Right hindlimb (tissue), 1 donor: ENCODE data around the gene CYBRD1.
"Not testable (repeated sequence)": the region's sequence is repeated elsewhere in the genome, so short reads cannot be mapped to it uniquely, and the experiment has no call there.

Experiments
- DNase-seq: peaks from one replicate; pipeline ENCODE4 v3.0.0-alpha.2; 2018

CYBRD1 gene

DNA sequence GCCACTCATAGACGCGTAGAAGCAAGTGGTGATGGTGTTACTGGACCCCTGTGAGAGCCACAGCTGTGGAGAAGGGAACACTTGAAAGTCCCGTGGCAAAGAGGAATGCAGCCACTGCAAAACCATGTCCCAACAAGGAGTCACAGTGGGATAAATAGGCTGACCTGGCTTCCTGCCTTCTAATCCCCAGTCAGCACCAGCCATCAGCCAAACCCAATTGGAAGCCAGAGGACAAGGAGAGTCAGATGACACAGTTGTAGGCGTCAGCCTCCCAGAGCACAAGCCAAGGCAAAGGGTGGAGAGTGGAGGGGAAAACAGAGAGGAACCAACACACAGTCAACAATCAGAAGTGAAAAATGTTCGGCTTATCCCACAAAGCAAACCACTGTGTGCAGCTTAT lies 5.5 kb upstream of the CYBRD1 start:
- no peak for DNase-seq

DNA sequence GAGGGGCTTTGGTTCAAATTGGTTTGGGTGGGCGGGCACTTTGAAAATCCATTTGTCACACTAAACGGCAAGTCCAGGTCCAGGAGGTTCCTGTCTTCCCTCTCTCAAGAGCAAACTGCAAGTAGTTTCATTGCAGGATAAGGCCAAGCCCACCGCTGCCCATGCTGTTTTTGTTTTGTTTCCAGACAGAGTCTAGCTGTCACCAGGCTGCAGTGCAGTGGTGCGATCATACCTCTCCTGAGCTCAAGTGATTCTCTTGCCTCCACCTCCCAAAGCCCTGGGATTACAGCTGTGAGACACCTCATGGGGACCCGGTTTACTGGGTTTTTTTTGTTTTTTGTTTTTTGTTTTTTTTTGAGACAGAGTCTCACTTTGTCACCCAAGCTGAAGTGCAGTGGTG lies 1.8 kb upstream of the CYBRD1 start:
- no peak for DNase-seq

DNA sequence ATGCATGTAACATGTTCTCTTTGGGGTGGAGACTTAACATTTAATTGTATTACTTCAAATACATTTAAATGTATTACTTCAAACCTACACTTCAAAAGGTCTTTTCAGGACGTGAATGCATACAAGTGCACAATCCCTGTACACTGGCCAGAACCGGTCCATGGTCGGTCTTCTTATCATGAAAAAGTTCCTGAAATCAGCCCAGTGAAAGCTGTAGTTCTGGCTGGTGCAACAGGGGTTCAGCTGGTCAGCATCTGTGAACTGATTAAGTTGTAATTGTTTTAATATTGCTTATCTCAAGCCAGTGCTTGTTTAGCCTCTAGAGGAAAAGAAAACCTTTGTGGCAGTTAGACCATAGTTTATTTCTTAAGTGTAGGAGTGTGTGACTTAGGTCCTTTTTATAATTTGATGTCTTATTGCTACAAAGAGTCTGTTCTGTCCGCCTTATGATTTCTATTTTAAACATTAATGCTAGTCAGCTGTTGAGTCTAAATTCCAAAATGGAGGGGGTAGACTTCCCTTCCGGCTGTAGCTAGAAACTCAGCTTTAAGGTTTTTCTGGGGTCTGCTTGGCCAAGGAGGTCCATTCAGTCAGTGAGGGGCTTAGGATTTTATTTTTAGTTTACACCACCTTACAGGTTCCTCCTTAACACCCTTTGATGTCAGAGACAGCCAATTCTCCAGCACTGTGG lies 768 bp upstream of the CYBRD1 start:
- DNase-seq: no peak

DNA sequence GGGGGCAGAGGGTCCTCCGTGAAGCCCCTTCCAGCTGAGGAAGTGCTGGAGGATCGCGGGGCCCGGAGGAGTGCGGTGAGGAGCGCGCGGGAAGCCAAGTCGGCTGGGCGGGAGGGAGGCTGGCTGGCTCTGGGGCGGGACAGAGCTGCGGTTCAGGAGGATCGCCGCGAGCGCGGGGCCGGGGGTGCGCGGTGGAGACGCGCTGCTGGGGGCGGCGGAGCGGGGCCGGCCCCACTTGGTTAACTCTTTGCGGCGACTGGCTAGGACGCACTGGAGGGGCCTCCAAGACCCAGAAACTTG lies 464 bp downstream of the CYBRD1 start:
- peak; percentile 72 for DNase-seq

DNA sequence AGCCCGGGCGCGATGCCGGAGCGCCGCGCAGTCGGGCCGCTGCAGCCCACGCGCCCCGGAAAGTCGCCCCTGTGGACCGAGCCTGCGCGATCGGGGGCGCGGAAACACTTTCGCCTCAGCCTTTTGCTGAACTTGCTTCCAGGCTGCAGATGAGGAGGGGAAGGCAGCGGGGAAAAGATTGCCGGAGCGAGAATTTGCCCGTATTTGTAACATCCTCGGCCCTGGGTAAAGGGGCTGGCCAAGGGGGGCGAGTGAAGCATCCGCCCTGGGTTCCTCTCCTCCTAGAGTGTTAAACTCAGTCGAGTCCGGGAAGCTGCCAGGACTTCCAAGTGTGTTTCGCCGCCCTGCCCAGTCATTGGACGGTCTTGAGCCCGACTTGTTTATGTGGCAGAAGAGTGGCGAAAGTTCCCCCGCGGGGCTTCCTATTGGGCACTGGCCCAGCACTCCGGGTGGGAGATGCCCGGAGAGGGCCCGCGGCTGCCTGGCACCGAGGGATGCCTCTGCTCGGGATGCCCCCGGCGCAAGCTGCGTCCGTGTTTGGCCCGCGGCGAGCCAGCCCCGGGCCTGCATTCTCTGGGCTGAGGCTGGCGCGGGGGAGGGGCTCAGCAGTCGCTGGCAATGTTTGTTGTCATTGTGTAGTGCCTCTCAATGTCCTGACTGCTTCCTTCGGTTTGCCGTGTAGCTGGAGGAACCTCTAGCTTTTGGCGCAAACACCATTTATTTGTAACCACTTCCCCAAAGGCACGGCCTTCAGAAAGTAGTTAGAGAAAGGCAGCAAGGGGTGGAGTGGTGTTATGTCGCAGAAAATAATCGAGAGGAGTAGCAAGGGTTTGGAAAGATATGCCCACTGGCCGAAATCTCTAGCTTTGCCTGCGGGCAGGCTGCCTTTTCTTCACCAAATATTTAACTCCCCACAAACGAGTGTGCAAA lies 1.1 kb downstream of the CYBRD1 start:
- DNase-seq: peak; percentile 88

DNA sequence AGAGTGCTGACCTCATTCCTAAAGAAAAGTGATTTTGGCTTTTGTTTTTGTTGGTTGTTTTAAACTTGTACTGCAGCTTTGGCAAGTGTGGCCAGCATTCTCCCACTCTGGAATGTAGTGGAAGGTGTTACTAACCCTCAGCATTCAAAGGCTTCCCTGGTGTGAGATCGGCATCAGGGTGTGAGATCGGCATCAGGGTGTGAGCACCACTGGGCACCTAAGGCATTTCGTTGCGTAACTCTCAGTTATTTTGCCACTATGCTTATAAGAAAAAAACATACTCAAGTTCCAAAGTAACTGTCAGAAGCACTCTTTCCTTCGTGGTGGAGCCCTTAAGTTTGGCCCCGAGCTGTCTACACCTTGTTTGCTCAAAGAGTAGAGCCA lies 1.7 kb downstream of the CYBRD1 start:
- DNase-seq: no peak

DNA sequence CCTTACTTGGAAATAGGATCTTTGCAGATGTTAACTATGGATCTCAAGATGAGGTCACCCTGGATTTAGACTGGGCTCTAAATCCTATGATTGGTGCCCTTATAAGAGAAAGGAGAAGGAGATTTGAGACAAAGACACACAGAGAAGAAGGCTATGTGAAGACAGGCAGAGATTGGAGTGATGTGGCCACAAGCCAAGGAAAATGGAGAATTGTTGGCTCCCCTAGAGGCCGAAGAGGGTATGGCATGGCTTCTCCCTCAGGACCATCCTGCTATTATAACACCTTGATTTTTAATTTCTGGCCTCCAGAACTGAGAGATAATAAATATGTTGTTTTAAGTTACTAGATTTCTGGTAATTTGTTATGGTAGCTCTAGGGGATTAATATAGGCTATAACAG lies 7.6 kb downstream of the CYBRD1 start:
- DNase-seq: no peak

DNA sequence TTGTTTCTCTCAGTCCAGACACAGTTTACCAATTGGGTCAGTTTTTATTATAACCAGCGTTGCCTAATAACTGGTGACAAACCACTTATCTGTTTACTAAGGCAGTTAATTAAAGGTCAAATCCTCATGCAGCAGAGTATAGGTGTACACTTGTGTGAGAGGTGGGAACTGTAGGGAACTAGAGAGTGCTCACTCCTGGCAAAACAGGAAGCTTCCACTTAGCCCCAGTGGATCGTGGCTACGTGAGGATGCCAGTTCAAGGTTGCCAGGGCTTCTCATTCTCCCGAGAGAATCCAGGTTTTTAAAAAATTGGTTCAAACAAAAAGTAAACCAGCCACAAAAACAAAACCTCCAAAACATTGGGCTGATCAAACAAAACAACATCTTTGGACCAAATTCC lies 8.1 kb downstream of the CYBRD1 start:
- no peak for DNase-seq

DNA sequence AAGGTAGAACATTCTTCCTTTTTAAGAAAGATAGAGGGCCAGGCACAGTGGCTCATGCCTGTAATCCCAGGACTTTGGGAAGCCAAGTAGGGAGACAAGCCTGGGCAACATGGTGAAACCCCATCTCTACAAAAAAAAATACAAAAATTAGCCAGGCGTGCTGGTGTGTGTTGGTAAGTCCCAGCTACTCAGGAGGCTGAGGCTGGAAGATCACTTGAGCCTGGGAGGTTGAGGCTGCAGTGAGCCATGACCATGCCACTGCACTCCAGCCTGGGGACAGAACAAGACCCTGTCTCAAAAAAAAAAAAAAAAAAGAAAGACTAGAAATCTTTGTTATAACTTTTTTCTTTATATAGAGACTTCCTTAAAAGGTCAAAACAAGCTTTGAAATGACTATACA lies 8.6 kb downstream of the CYBRD1 start:
- not testable (repeated sequence) for DNase-seq

DNA sequence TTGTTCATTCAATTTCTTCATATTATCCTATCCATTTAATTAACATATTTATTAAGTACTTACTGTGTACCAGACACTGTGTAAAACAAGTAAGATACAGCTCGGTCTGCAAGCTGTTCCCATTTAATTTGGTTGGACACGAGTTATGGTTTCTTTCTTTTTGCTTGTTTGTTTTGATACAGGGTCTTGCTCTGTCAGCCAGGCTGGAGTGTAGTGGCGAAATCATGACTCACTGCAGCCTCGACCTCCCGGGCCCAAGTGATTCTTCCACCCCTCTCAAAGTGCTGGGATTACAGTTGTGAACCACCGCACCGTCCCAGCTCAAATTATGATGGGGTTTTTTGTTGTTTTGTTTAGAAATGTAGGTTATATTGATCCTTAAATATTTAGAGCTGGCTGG lies 9.0 kb downstream of the CYBRD1 start:
- peak; percentile 26 for DNase-seq

DNA sequence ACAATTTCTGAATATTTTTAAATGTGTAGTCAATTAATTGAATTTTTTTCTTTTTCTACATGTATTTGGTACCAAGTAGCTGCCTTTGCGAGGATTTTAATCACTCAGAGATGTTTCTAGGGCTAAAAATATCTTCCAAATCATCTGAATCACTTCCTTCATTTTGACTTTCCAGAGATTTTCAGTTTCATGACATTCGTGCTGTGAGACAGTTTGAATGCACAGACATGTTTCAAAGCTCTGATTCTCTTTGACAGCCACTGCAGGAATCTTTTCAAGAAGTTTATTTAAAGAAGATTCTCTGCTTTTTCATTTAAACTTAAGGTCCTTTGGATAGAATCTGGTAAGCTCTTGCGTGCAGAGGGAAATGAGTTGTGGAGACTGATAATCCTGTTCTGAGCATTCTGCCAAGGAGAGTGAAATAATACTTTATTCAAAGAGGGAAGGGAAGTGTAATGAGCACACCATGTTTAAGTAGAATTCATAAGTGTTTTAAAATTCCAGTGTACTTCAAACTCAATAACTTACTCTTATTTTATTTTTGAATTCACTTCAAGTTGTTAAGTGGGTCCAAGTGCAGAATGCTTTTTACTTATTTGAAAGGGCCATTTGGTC lies 9.7 kb downstream of the CYBRD1 start:
- no peak for DNase-seq

DNA sequence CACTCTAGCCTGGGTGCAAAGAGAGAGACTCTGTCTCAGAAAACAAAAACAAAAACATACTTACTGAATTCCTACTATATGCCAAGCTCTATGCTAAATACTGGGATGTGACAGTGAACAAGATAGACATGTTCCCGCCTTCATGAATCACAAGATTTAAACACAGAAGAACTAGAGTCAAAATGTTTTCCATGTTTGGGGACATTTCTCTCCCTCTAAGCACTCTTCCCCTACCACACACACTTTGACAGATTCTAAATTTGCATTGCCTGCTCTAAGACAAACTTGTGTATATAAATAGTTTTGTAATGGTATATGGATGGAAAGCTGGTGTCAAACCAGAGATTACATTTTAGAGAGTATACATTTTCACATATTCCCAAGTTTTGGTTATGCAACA lies 11.1 kb downstream of the CYBRD1 start:
- DNase-seq: no peak

DNA sequence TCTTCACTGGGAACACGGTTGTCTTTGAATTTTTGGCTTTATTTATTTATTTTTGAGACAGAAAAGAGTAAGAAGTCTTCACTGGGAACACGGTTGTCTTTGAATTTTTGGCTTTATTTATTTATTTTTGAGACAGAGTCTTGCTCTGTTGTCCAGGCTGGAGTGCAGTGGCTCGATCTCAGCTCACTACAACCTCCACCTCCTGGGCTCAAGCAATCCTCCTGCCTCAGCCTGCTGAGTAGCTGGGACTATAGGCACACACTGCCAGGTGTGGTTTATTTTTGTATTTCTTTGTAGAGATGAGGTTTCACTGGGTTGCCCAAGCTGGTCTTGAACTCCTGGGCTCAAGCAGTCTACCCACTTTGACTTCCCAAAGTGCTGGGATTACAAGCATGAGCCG lies 13.3 kb downstream of the CYBRD1 start:
- DNase-seq: not testable (repeated sequence)

DNA sequence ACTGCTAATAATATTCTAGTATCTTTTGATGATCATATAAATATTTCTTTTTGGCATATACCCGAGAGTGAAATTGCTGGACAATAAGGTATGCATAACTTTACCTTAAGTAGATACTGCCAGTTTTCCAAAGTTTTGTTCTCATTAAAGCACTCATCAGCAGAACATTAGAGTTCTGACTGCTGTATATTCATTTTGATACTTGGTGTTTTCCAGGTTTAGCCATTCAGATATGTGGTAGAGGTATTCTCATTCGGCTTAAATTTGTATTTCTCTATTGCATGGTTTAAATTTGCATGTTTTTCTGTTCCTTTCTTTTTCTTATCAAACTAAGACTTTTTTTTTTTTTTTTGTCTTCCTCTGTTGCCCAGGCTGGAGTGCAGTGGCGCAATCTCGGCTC lies 18.2 kb downstream of the CYBRD1 start:
- DNase-seq: no peak

DNA sequence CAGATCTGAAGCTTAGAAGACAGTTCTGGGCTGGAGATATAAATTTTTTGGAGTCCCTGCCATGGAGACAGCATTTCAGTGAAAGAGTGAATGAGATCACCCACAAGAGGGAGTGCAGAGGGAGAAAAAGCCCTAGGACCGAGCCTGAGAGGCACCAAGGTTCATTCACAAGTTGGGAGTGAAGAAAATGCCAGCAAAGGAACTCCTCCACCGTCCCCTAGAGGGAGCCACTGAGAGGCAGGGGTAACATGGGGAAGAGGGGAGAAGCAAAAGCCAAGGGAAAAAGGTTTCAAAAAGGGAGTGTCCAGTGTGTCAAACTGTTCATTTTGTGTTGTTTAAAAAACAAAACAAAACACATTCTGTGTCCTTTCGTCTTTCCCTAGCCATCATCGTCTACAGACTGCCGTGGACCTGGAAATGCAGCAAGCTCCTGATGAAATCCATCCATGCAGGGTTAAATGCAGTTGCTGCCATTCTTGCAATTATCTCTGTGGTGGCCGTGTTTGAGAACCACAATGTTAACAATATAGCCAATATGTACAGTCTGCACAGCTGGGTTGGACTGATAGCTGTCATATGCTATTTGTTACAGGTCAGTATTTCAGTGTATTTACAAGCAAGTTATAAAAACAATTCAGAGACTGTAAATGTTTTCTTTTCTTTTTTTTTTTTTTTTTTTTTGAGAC lies 19.1 kb downstream of the CYBRD1 start:
- DNase-seq: no peak

DNA sequence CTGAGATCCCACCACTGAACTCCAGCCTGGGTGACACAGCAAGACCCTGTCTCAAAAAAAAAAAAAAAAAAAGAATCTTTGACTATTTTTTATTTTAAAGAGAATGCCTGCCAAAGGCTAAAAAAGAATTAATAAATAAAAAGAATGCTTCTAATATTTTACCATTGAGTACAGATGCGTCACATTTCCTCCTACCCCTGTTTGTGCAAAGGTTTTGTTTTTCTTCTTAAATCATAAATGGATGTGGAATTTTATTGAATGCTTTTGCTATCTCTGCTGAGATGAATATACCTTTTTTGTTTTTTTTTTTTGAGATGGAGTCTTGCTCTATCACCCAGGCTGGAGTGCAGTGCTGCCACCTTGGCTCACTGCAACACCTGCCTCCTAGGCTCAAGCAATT lies 22.8 kb downstream of the CYBRD1 start:
- no peak for DNase-seq

DNA sequence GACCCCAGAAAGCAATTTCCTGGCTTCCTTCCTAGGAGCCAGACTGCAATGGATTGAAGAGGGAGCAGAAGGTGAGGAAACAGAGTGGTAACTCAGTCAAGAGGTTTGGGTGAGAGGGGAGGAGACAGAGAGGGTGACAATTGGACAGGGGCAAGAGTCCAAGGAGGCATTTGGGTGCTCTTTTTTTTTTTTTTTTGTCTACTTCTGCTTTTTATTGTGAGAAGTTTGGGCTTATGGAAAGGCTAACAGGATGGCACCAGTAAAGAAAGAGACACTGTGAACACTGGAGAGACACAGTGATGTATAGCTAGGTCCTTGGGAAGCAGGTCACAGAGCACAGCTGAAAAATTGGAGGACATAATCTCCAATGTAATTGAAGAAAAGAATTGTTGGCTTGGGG lies 25.0 kb downstream of the CYBRD1 start:
- no peak for DNase-seq

DNA sequence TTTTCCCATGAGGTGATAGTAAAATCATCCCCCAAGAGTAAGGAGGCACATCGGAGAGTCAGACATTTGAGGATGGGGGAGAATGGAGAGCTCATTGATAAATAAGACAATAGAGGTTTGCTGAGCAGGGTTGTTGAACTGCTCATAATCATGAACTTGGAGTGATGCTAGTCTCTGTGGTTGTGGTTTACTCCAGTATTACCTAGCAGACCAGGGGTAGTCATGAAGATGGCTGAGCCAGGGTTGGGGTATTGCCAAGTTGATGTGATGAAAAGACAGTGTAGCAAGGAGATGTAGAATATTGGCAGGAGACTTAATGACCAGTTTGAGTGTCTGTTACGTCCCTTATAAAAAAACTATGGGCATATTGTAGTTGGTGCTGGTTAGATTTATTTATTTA lies 25.4 kb downstream of the CYBRD1 start:
- no peak for DNase-seq

DNA sequence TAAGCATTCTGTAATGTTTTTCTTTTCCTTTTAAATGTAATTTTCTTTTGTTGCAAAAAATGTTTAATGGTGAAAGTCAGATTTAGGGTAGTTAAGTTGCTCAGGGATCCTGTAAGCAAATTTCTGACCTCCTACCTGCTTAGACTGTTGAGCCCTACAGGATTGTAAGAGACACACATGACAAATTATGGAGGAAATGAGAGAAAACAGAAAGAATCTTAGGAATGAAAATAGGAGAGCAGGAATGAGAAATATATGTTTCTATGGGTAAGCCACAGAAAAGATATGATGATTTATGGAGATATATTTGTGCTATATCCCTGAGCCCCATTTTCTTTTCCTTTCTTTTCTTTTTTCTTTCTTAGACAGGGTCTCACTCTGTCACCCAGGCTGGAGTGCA lies 28.3 kb downstream of the CYBRD1 start:
- DNase-seq: no peak

DNA sequence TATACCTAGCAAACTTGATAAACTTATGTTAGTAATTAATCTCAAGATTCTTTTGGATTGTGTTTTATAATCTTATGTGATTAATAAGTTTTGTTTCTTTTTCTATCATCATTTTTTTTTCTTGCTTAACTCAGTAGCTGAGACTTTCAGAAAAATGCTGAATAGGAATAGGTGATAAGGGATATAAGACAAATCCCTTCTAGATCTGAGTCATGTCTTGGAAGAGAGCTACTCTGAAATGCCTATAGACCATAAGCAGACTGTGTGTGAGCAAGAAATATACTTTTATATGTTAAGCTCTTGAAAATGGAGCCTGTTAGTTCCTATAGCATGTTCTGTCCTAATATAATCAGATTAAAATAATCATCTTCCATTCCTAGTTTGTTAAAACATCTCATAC lies 29.6 kb downstream of the CYBRD1 start:
- DNase-seq: no peak

DNA sequence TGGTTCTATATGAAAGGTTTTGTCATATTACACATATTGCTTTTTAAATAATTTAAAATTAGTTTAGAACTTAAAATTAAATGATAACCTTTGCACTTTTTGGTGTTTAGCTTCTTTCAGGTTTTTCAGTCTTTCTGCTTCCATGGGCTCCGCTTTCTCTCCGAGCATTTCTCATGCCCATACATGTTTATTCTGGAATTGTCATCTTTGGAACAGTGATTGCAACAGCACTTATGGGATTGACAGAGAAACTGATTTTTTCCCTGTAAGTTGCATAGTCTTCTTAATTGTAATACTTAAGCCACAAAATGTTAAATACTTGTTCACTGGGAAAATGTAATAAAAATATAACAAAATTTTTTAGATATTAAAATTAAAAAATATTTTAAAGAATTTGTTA lies 31.0 kb downstream of the CYBRD1 start:
- no peak for DNase-seq

DNA sequence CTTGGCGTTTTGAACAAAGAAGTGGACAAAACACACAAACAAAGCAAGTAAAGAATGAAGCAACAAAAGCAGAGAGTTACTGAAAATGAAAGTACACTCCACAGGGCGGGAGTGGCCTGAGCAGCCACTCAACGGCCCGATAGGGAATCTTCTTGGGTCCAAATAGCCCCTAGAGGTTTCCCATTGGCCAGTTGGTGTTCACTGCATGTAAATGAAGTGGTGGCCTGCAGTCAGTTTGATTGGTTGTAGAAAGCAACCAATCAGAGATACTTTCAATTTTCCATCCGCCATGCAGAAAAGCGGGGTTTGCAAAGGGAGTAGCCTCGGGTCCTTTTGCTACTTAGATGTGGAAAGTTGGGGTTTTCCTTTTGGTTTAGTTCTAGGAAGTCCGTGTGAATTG lies 31.6 kb downstream of the CYBRD1 start:
- no peak for DNase-seq

DNA sequence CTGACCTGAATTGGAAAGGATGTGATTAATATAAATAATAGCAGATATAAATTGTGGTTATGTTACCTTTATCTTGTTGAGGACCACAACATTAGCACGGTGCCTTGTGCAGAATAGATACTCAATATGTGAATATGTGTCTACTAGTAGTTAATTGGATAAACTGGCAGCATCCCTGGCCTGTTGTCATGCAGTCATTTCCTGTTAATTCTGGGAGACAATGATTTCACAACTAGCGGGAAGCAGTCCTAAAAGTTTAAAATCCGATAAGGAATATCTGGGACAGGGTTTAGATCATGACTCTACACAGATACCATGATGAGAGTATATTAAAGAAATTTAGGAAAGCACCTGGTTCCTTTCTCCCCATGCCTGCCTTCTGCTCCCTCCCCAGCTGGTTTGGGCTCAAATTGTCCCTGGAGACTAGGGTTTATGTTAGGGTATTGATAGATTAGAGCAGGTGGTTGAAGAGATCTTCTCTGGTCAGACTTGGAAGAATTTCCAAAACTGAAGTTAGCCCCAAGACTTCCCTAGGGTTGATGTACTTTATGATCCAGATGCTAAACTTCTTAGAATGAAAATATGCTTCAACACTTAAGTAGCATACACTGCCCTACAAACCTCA lies 32.8 kb downstream of the CYBRD1 start:
- DNase-seq: no peak
